Middle frontal gyrus (tissue), 1 donor: ENCODE results near the gene CHPF.
A peak's percentile ranks its signal among the peaks of the same experiment; 100 is the strongest.

Experiments
- DNase-seq: peaks from one replicate; pipeline ENCODE4 v3.0.0-alpha.2; 2015; ENCODE audit warnings: low spot score; ENCODE audit errors: extremely low spot score

CHPF gene, protein sequence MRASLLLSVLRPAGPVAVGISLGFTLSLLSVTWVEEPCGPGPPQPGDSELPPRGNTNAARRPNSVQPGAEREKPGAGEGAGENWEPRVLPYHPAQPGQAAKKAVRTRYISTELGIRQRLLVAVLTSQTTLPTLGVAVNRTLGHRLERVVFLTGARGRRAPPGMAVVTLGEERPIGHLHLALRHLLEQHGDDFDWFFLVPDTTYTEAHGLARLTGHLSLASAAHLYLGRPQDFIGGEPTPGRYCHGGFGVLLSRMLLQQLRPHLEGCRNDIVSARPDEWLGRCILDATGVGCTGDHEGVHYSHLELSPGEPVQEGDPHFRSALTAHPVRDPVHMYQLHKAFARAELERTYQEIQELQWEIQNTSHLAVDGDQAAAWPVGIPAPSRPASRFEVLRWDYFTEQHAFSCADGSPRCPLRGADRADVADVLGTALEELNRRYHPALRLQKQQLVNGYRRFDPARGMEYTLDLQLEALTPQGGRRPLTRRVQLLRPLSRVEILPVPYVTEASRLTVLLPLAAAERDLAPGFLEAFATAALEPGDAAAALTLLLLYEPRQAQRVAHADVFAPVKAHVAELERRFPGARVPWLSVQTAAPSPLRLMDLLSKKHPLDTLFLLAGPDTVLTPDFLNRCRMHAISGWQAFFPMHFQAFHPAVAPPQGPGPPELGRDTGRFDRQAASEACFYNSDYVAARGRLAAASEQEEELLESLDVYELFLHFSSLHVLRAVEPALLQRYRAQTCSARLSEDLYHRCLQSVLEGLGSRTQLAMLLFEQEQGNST

GRCh38 chr2:219543596-219544358 is at the start of gene CHPF, which contains the start of gene TMEM198:
Gene CHPF, minus strand, starts transcription at chr2:219543809. Its CDS starts 271 bp downstream, at chr2:219543538.
Gene TMEM198, plus strand, starts transcription at chr2:219544028. Its CDS starts 700 bp downstream, at chr2:219544728.
- peak; percentile 98 for DNase-seq

DNA sequence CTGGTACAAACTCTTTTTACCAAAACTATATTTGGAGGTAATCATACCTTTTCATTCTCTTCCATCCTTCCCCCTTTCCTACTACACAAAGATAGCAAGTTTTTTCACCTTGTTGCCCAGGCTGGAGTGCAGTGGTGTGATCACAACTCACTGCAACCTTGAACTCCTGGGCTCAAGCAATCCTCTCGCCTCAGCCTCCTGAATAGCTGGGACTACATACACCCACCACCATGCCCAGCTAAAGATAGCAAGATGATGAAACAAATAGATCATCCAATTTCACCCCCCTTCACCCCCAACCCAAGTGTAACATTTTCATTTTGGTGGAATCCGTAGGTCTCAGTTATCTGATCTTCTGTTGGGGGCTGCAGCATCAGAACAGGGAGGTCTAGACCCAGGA is 49.5 kb upstream of the CHPF start:
- no peak for DNase-seq

GRCh38 chr2:219592736-219593135 is 49.1 kb upstream of the CHPF start:
- DNase-seq = no peak

GRCh38 chr2:219591091-219591490 is 47.5 kb upstream of the CHPF start:
- no peak for DNase-seq

- no peak for DNase-seq
These were observed 37.7 kb upstream of the CHPF start for GRCh38 chr2:219581346-219581745.

DNA sequence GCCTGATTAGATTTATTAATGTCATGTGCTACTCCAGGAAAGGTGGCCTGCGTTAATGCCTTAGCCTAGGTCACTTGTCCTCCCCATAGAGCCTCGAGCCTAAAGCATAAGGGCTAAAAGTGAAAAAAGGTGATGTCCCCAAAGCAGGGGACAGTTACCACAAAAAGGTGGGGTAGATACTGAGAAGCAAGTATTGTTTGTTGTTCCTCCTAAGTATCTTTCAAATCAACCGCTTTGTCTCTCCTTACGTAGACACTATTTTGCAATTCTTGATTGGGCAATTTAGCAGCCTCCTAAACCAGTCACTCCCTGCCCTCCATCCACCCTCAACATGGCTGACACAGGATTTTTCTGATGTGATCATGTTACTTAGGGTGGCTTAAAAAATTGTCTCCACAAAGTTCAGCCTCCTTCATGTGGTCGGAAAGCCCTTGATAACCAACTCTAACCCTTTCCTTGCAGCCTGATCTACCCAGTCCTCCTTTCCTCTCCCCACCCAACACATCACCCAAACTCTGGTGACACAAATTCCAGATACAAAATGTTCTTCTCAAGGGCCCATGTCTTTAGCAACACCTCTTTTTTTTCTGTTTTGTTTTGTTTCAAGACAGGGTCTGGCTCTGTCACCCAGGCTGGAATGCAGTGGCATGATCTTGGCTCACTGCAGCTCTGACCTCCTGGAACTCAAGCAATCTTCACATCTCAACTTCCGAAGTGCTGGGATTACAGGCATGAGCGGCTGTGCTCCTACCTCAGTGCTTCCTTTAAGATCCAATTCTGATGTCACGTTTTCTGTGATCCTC is 35.4 kb upstream of the CHPF start:
- DNase-seq = no peak

DNA sequence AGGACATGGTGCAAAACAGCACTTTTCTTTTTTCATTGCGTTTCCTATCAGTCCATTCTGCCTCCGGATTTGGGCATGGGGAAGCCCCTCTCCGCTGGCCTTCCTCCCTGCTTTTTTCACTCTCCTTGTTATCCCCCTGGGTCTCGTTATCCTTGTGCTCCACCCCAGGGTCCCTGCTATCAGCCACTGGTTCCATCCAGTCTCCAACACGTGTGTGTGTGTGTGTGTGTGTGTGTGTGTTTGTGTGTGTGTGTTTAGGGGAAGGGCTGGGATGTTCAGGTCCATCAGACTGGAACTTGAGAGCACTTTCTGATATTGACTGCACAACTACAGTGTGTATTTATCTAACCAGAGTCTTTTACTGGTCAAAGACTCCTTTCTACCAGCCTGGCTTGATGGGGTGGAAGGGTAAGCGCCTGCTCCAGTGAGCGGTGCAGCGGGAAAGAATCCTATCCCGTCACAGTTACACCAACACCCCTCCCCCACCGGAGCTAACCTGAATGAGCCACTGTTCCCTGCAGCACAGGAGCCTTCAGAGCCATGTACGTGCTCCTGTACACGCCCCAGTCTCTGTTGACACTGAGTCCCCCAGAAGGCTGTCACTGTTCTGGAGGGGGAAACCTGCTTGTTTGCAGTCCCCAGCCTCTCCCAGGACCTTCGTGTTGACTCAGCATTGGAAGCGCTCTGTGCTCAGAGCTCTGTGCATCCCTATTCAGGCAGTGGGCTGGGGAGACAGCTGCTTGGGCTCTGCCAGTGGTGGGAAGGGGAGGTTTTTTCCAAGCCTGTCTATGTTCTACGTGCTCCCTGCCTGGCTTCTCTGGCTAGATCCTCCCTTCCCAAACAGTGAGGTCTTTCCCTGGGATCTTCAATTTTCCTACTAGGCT is 33.1 kb upstream of the CHPF start:
- DNase-seq = no peak

GRCh38 chr2:219575566-219576504 is 32.2 kb upstream of the CHPF start:
- no peak for DNase-seq

- DNase-seq = no peak
These were observed 31.1 kb upstream of the CHPF start for GRCh38 chr2:219574484-219575311.

GRCh38 chr2:219573166-219573565 is 29.6 kb upstream of the CHPF start:
- DNase-seq = no peak

GRCh38 chr2:219572237-219573001 is 28.8 kb upstream of the CHPF start, which contains the start of gene INHA:
Gene INHA, plus strand, starts transcription at chr2:219572310. Its CDS starts 65 bp downstream, at chr2:219572375.
- no peak for DNase-seq

GRCh38 chr2:219571311-219572236 is 28.0 kb upstream of the CHPF start, which contains the start of gene OBSL1:
Gene OBSL1, minus strand, starts transcription at chr2:219571539. Its CDS starts 307 bp downstream, at chr2:219571232.
- no peak for DNase-seq

DNA sequence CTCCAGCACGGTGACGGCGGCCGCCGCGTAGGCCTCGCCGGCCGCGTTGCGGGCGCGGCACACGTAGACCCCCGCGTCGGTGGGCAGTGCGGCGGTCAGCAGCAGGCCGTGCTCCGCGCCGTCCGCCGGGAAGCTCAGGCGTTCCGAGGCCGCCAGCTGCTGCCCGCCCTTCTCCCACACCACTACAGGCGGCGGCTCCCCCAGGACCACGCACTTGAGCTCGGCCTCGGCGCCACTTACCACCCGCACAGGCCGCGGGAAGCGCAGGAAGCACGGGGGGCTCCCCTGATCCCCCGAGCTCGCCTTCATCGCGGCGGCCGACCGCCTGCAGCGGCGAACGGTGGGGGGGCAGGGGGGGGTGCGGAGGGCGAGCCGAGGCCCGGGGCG is 27.3 kb upstream of the CHPF start:
- no peak for DNase-seq

- no peak for DNase-seq
These were observed 26.8 kb upstream of the CHPF start for GRCh38 chr2:219570194-219570923.

- DNase-seq = no peak
These were observed 26.0 kb upstream of the CHPF start for GRCh38 chr2:219569635-219570034.
